GM06990 (cell line): ENCODE data around the gene DET1.

ENCODE experiments used
- DNase-seq: peaks from one replicate; pipeline ENCODE4 v3.0.0-alpha.2; 2011; ENCODE audit not compliant: insufficient read length; ENCODE audit errors: extremely low read depth
- H3K27me3 ChIP-seq: replicated peaks from 2 replicates; pipeline ENCODE4 v1.6.0; 2011; ENCODE audit warnings: low read length; ENCODE audit not compliant: control insufficient read depth, insufficient read depth
- H3K36me3 ChIP-seq: 2 replicates; pipeline ENCODE4 v1.5.1; 2011; ENCODE audit warnings: low read length; ENCODE audit not compliant: control insufficient read depth, insufficient read depth
- H3K4me3 ChIP-seq: replicated peaks from 2 replicates; pipeline ENCODE4 v1.5.1; 2011; ENCODE audit warnings: low read depth, mild to moderate bottlenecking, control low read depth, low read length
- TF ChIP-seq, protein P1 (sequence below): IDR thresholded peaks from 2 replicates; pipeline ENCODE4 v1.5.1; 2011; ENCODE audit warnings: low read length, control low read depth, mild to moderate bottlenecking, inconsistent platforms; ENCODE audit not compliant: insufficient read depth, poor library complexity, severe bottlenecking

The DET1 gene

DNA sequence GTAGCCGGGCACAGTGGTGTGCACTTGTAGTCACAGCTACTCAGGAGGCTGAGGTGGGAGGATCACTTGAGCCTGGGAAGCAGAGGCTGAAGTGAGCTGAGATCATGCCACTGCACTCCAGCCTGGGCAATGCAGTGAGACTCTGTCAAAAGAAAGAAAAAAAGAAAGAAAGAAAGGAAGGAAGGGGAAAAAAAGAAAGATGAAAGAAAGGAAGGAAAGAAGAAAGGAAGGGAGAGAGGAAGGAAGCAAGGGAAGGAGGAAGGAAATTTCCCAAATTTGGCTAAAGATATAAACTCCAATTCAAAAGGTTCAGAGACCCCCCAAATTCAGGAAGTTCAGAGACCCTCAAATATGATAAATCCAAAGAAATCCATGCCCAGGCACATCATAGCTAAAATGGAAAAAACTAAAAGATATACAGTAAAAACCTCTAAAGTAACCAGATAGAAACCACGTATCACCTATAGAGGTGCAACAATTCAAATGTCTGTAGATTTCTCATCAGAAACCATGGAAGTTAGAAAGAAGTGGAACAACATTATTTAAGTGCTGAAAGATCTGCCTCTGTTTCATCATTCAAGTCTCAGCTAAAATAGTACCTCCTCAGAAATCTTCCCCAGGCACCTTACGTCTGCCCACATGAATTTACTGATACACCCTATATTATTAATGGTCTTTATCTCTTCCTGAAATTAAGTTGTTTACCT is 10.7 kb downstream of the DET1 start:
- no peak overlapping the region for H3K4me3 ChIP-seq
- no peaks in the 10 kb centered on the region; the same call in 1 of the 2 replicates for H3K36me3 ChIP-seq
- no peaks in the 10 kb centered on the region for H3K27me3 ChIP-seq
- TF ChIP-seq, protein P1, sequence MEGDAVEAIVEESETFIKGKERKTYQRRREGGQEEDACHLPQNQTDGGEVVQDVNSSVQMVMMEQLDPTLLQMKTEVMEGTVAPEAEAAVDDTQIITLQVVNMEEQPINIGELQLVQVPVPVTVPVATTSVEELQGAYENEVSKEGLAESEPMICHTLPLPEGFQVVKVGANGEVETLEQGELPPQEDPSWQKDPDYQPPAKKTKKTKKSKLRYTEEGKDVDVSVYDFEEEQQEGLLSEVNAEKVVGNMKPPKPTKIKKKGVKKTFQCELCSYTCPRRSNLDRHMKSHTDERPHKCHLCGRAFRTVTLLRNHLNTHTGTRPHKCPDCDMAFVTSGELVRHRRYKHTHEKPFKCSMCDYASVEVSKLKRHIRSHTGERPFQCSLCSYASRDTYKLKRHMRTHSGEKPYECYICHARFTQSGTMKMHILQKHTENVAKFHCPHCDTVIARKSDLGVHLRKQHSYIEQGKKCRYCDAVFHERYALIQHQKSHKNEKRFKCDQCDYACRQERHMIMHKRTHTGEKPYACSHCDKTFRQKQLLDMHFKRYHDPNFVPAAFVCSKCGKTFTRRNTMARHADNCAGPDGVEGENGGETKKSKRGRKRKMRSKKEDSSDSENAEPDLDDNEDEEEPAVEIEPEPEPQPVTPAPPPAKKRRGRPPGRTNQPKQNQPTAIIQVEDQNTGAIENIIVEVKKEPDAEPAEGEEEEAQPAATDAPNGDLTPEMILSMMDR: no peak
- no peak for DNase-seq

DNA sequence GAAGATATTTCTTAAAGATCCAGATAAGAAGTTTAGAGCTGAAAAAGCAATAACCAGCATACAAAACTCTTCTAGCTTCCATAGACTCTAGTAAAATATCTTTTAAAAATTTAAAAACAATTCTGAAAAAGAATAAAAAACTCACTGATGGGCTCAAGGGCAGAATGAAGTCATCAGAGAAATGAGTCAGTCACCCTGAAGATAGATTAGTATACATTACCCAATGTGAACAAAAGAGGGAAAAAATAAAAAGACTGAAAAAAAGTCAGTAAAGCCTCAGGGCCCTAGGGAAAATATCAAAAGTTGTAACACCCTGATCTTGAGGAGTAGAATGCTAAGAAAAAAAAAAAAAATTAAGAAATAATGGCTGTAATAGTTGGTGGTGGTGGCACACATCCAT is 11.4 kb downstream of the DET1 start:
- no peak overlapping the region for H3K4me3 ChIP-seq
- no peaks in the 10 kb centered on the region for H3K27me3 ChIP-seq
- no peaks in the 10 kb centered on the region; the same call in 1 of the 2 replicates for H3K36me3 ChIP-seq
- TF ChIP-seq, protein P1: no peak
- no peak for DNase-seq

DNA sequence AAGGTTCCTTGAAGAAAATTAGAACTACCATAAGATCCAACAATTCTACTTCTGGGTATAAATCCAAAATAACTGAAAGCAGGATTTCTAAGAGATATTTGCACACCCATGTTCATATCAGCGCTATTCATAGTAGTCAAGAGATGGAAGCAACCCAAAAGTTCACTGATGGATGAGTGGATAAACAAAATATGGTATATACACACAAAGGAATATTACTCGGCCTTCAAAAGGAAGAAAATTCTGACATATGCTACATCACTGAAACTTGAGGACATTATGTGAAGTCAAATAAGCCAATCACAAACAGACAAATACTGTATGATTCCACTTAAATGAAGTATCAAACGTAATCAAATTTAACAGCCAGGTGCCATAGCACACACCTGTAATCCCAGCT is 13.1 kb downstream of the DET1 start:
- DNase-seq: no peak
- H3K27me3 ChIP-seq: no peaks in the 10 kb centered on the region

DNA sequence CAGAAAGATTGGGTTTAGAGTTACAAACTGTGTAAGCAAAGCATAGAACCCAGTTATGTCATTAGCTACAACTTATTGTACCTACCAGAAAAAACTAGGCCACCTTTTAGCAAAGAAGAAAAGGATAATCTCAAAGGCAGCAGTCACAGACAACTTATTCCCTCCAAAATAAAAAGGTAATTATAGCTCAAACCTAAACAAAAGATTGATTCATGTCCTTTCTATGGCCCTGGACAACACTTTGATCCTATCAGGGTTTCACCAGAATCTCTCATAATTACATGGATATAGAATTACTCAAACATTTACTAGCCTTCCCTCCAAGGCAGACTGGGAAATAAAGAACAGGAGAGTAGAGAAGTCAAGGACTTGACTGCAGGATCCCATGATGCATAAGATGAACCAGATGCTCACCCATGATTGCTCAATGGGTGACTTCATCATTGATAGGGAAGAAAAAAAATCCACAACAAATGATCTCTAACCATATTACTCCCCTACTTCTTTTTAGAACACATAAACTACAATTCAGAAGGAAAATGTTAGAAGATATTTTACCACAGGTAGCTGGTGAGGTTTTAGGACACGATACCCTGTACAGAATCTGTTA is 17.4 kb downstream of the DET1 start:
- no peaks in the 10 kb centered on the region for H3K27me3 ChIP-seq
- TF ChIP-seq, protein P1: no peak
- DNase-seq: no peak
- peaks cover 2% of the 10 kb centered on the region for H3K36me3 ChIP-seq
- H3K4me3 ChIP-seq: no peak overlapping the region

More for the DNA sequence above, 13.1 kb downstream of the DET1 start:
- TF ChIP-seq, protein P1: no peak
- H3K4me3 ChIP-seq: no peak overlapping the region
- no peaks in the 10 kb centered on the region; the same call in 1 of the 2 replicates for H3K36me3 ChIP-seq

DNA sequence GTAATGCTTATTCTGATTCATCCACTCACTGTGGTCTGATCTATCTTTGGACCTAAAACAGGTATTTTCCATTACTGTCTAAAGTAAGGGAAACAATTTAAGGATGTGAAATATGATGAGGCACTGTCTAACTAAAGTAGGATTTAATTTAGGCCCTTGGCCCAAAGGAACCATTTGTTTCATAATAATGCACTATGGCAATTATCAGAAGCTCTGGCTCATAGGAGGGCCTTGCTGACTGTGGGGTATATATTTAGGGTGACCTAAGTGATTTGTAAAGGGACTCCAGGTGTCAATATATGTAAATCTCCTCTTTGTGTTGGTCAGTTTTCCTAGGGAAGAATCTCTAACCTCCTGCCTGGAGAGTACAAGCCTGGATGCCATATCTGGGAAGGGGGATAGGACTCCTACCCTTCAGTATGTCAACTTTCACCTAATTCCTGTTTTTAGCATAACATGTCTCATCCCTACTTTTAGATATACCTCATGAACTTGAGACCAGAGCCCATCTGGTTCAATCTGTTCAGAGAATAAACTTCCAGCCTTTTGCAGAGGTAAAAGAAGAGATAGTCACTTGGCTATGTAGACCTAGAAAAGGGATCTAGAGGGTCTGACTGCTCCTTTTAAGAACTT is 20.1 kb downstream of the DET1 start:
- DNase-seq: no peak
- peaks cover 2% of the 10 kb centered on the region for H3K36me3 ChIP-seq
- no peak overlapping the region for H3K4me3 ChIP-seq
- TF ChIP-seq, protein P1: no peak
- no peaks in the 10 kb centered on the region for H3K27me3 ChIP-seq
